ENCODE data around the gene SRPK3.
A peak's percentile ranks its signal among the peaks of the same experiment; 100 is the strongest.
"Not testable (repeated sequence)": the region's sequence is repeated elsewhere in the genome, so short reads cannot be mapped to it uniquely, and the experiment has no call there.

SRPK3 gene

GRCh38 chrX:153746991-153747390 is 33.9 kb upstream of the SRPK3 start:
- not testable (repeated sequence) for DNase-seq

- not testable (repeated sequence) for DNase-seq
Measured at GRCh38 chrX:153749017-153749416, 31.8 kb upstream of the SRPK3 start.

GRCh38 chrX:153750127-153750774 is 30.6 kb upstream of the SRPK3 start:
- no peak for DNase-seq

GRCh38 chrX:153755136-153755535 is 25.7 kb upstream of the SRPK3 start:
- no peak for DNase-seq

- no peak for DNase-seq
Measured at GRCh38 chrX:153761863-153762262, 19.0 kb upstream of the SRPK3 start.

- DNase-seq, result no peak
Measured at GRCh38 chrX:153762626-153763173, 18.1 kb upstream of the SRPK3 start.

- no peak for DNase-seq
Measured at GRCh38 chrX:153763298-153763932, 17.4 kb upstream of the SRPK3 start.

- DNase-seq, result peak; percentile 53 to 54
Measured at GRCh38 chrX:153763989-153764755, 16.7 kb upstream of the SRPK3 start, which contains the start of gene PLXNB3. Gene PLXNB3, plus strand, starts transcription at chrX:153764249. Its CDS starts 1,287 bp downstream, at chrX:153765536.

GRCh38 chrX:153764786-153765137 is 16.1 kb upstream of the SRPK3 start:
- no peak for DNase-seq

GRCh38 chrX:153765138-153766079 is 15.4 kb upstream of the SRPK3 start:
- peak in 1 of 2 experiments; percentile 12 for DNase-seq

- DNase-seq, result peak in 1 of 2 experiments; percentile 16
Measured at GRCh38 chrX:153766098-153766817, 14.6 kb upstream of the SRPK3 start.

GRCh38 chrX:153766871-153767673 is 13.8 kb upstream of the SRPK3 start:
- no peak for DNase-seq

GRCh38 chrX:153767674-153768055 is 13.2 kb upstream of the SRPK3 start:
- DNase-seq, result no peak

- DNase-seq, result no peak
Measured at GRCh38 chrX:153768311-153769157, 12.3 kb upstream of the SRPK3 start.

- DNase-seq, result no peak
Measured at GRCh38 chrX:153769158-153769864, 11.5 kb upstream of the SRPK3 start.

- DNase-seq, result no peak
Measured at GRCh38 chrX:153769865-153770600, 10.8 kb upstream of the SRPK3 start.

GRCh38 chrX:153770601-153771414 is 10.0 kb upstream of the SRPK3 start:
- DNase-seq, result no peak
